Parathyroid adenoma (tissue), 2 donors: ENCODE results near the gene ATG9B.
A peak's percentile ranks its signal among the peaks of the same experiment; 100 is the strongest.

ENCODE experiments used
- H2AFZ ChIP-seq: fragments of 300-600 bp; sonication (generic); one replicate; pipeline ENCODE4 v1.7.0; 2017; ENCODE audit warnings: antibody characterized with exemption, mild to moderate bottlenecking
- H3K27ac ChIP-seq: fragments of 300-600 bp; sonication (generic); one replicate; pipeline ENCODE4 v1.7.0; 2017
- H3K27me3 ChIP-seq: fragments of 300-600 bp; sonication (generic); one replicate; pipeline ENCODE4 v1.7.0; 2017; ENCODE audit warnings: low read length; ENCODE audit not compliant: control insufficient read depth, insufficient read depth
- H3K36me3 ChIP-seq: fragments of 300-600 bp; sonication (generic); one replicate; pipeline ENCODE4 v1.7.0; 2017; ENCODE audit warnings: low read length; ENCODE audit not compliant: control insufficient read depth, insufficient read depth
- H3K4me1 ChIP-seq: fragments of 300-600 bp; sonication (generic); one replicate; pipeline ENCODE4 v1.7.0; 2017; ENCODE audit warnings: control low read depth
- H3K4me2 ChIP-seq: fragments of 300-600 bp; sonication (generic); one replicate; pipeline ENCODE4 v1.7.0; 2017; ENCODE audit warnings: low read length
- H3K4me3 ChIP-seq: fragments of 300-600 bp; sonication (generic); one replicate; pipeline ENCODE4 v1.7.0; 2017; ENCODE audit warnings: low read depth, low read length
- H3K79me2 ChIP-seq: fragments of 300-600 bp; sonication (generic); one replicate; pipeline ENCODE4 v1.7.0; 2017; ENCODE audit warnings: control low read depth
- H3K9ac ChIP-seq: fragments of 300-600 bp; sonication (generic); one replicate; pipeline ENCODE4 v1.7.0; 2017; ENCODE audit warnings: mild to moderate bottlenecking
- H3K9me3 ChIP-seq: fragments of 300-600 bp; sonication (generic); one replicate; pipeline ENCODE4 v1.7.0; 2017; ENCODE audit warnings: low read length; ENCODE audit not compliant: control insufficient read depth
- CTCF ChIP-seq: fragments of 300-600 bp; sonication (generic); IDR thresholded peaks from one replicate; pipeline ENCODE4 v1.7.0; 2017; ENCODE audit warnings: antibody characterized with exemption, mild to moderate bottlenecking
- donor health status: primary hyperparathyroidism.

ATG9B gene

GRCh38 chr7:150993511-150993910 is 30.8 kb downstream of the ATG9B start:
- H3K79me2 ChIP-seq, result no peaks in the 10 kb centered on the region
- H3K36me3 ChIP-seq, result no peaks in the 10 kb centered on the region
- H3K4me2 ChIP-seq, result no peak overlapping the region
- no peaks in the 10 kb centered on the region for H3K27me3 ChIP-seq
- H3K9me3 ChIP-seq, result no peaks in the 10 kb centered on the region
- TF ChIP-seq CTCF, result no peak
- no peaks in the 10 kb centered on the region for H3K4me1 ChIP-seq
- H3K4me3 ChIP-seq, result no peak overlapping the region
- peak overlapping the region; percentile 62 for H3K27ac ChIP-seq
- H3K9ac ChIP-seq, result no peak overlapping the region
- no peak overlapping the region for H2AFZ ChIP-seq

GRCh38 chr7:150992833-150993302 is 31.4 kb downstream of the ATG9B start:
- H3K9ac ChIP-seq, result no peak overlapping the region
- H2AFZ ChIP-seq, result no peak overlapping the region
- no peaks in the 10 kb centered on the region for H3K79me2 ChIP-seq
- no peaks in the 10 kb centered on the region for H3K4me1 ChIP-seq
- no peaks in the 10 kb centered on the region for H3K36me3 ChIP-seq
- no peak overlapping the region for H3K4me3 ChIP-seq
- peak overlapping the region; percentile 62 for H3K27ac ChIP-seq
- no peak overlapping the region for H3K4me2 ChIP-seq
- no peaks in the 10 kb centered on the region for H3K9me3 ChIP-seq
- no peak for TF ChIP-seq CTCF
- H3K27me3 ChIP-seq, result no peaks in the 10 kb centered on the region

GRCh38 chr7:150992051-150992640 is 32.1 kb downstream of the ATG9B start:
- no peak overlapping the region for H3K4me2 ChIP-seq
- H3K9me3 ChIP-seq, result no peaks in the 10 kb centered on the region
- no peaks in the 10 kb centered on the region for H3K79me2 ChIP-seq
- H3K9ac ChIP-seq, result no peak overlapping the region
- H3K27ac ChIP-seq, result no peak overlapping the region
- no peaks in the 10 kb centered on the region for H3K36me3 ChIP-seq
- H3K4me1 ChIP-seq, result no peaks in the 10 kb centered on the region
- H2AFZ ChIP-seq, result no peak overlapping the region
- H3K4me3 ChIP-seq, result no peak overlapping the region
- H3K27me3 ChIP-seq, result no peaks in the 10 kb centered on the region
- no peak for TF ChIP-seq CTCF

GRCh38 chr7:150990416-150991186 is 33.7 kb downstream of the ATG9B start, which contains the start of gene NOS3:
NOS3 (plus strand) TSS chr7:150991017; CDS start chr7:150993804, 2,787 bp downstream.
- no peak within 1 kb of the TSS for H3K4me3 ChIP-seq
- no peaks in the 10 kb centered on the region for H3K79me2 ChIP-seq
- no peak within 1 kb of the TSS for H3K4me2 ChIP-seq
- H3K36me3 ChIP-seq, result no peaks in the 10 kb centered on the region
- H2AFZ ChIP-seq, result no peak within 1 kb of the TSS
- H3K4me1 ChIP-seq, result peaks cover 2% of the 10 kb centered on the region
- TF ChIP-seq CTCF, result no peak
- H3K9ac ChIP-seq, result no peak within 1 kb of the TSS
- no peaks in the 10 kb centered on the region for H3K9me3 ChIP-seq
- no peaks in the 10 kb centered on the region for H3K27me3 ChIP-seq
- peak within 1 kb of the TSS; percentile 67 for H3K27ac ChIP-seq
